NCI-H1436 (cell line): ENCODE results near the gene LRMDA.

ENCODE experiments used
- DNase-seq: peaks from one replicate; lab custom pipeline; 2025; lab: John Stamatoyannopoulos, UW

The LRMDA gene

DNA sequence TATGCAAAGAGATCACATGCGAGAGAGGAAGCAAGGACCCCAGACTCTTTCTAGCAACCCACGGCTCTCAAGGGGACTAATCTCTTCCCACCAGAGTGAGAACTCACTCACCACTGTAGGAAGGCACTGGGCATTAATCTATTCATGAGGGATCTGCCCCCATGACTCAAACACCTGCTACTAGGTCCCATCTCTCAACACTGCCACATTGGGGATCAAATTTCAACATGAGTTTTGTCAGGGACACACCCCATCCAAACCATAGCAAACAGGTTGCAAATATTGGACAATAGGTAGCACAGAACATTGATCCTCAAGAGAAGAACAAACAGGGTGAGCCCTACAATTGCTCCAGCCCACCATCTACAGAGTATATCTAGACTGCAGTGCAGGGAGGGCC, 740.6 kb downstream of the LRMDA start:
- no peak for DNase-seq

GRCh38 chr10:76175533-76176165, 744.2 kb downstream of the LRMDA start:
- DNase-seq, result no peak

DNA sequence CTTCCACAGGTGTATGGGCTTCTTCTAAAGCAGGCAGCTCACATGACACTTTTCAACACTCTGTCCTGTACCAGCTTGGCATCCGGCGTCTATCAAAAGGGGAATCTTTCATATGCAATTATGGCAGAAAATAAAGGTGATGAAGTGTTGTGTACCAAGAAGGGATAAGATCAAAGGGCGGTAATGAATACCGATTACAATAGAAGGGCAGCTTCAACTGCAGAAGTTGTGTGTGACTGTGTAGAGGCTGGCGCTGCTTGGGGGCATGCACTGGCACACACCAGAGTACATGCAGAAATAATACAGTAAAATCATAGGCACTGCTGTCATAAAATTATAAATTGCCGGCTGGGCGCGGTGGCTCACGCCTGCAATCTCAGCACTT, 744.7 kb downstream of the LRMDA start:
- DNase-seq, result no peak

DNA sequence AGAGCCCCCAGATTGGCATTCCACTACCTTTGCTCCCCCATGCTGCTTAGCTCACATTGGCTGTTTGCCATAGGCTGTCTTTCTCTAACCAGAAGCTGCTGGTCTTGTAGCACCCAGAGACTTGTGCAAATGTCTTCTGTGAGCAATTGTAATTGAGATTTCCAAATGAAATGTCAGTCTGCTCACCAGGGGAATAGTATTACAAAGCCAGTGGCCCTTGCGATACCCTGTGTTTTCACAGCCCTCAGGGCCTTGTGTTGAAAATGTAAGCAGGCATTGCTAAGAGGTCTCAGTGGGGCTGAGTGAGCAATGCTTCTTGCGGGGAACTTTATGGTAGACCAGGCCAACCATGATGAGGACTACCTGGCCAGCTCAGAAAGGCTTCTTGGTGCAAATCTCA, 746.5 kb downstream of the LRMDA start:
- no peak for DNase-seq

- no peak for DNase-seq
Observed at GRCh38 chr10:76178532-76179292, 747.3 kb downstream of the LRMDA start.

GRCh38 chr10:76179806-76180205, 748.4 kb downstream of the LRMDA start:
- DNase-seq, result no peak

- no peak for DNase-seq
Observed at GRCh38 chr10:76184647-76185046, 753.2 kb downstream of the LRMDA start.

DNA sequence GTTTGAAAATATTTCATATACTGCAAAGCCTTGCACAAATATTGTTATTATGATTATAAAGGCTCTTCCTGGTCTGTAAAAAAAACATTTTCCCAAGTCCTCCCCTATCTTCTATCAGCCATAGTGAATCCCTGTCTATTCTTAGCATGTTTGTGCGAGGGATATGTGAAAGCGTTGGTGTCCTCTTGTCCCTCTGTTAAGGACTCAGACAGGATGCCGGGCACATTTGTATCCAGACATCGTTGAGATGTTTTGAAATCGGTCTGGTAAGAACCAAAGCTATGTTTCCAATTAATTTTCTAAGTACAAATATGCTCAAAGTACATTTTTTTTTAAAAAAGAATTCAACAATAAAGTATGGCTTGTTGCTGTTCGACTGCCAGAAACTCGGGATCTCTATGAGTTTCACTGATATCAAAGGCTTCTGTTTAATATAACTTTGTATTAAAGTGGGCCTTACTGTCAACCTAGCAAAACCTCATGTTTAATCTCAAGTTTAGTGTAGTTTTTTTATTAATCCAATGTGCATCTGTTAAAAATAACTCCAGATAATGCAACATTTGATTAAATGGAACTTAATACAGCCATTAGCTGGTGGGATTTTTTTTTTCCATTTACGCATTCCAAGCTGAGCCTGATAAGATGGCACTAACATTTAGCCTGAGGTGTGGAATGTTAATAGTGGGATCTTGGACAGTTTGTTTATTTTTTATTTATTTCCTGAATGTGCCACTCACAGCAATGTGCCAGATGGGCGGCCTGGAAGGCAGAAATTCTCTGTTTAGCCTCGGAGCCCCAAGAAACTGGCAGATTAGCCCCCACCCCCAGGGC, 754.3 kb downstream of the LRMDA start:
- no peak for DNase-seq

- DNase-seq, result no peak
Observed at GRCh38 chr10:76188216-76188615, 756.8 kb downstream of the LRMDA start.

DNA sequence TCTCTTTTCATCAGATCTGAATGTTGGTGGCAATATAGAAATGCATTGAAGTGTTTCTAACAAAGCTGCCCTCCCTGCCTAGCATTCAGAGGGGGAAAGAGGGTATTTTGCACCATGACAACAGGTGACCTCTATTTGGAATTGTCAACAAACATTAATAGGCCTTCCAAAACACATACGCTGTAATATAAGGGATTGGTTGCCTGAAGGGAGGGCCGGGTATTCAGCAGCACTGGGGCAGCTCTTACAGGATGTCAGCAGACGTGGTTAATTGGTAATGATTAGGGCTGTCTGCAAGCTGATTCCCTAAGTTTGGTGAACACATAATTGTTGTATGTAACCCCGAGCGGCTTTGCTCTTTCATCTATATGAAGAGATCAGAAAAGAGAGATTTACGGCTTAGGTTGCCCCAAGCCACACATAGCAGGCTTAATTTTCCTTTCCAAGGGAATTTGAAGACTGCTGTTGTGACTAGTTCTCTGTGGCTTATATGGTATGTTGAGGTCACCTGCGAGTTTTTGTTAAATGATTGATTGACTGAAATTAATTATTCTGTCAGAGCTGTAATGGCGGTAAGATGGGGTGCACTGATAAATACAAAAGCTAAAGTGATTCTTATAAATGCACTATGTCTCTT, 759.3 kb downstream of the LRMDA start:
- peak; percentile 39 for DNase-seq

DNA sequence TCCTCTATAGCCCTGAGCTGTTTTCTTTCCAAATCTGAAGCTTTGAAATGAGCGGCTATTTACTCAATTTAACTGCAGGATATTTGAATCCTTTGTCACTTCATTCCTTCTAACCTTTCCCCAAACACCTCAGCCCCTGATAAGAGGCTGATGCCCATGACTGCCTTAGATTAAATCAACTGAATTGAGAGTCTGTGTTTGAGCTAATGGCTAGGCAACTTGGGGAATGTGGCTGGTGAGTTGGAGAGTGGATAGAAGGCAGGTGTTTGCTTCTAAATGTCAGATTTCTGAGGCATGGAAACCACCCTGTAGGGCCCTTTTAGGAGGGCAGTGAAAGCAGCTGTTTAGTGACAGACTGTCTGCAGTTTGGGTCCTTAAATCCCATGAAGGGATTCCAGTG, 759.9 kb downstream of the LRMDA start:
- no peak for DNase-seq

DNA sequence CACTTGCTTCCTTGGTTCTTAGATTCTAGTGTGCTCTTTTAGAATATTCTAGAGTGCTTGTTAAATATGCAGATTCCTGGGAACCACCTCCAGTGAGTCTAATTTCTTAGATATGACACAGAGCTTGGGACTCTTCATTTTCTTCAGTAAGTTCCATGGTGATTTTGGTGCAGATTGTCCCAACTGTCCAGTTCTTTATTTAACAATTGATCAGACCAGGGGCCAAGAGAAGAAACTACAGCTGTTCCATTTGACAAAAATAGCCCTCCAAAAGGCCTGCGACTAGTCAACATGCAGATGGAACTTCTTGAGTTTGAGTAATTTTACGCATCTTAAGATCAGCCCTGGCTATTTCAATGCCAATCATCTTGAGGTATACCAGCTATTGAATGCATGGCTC, 760.7 kb downstream of the LRMDA start:
- DNase-seq, result no peak

GRCh38 chr10:76192694-76193320, 761.4 kb downstream of the LRMDA start:
- no peak for DNase-seq

- DNase-seq, result no peak
Observed at GRCh38 chr10:76195654-76196390, 764.4 kb downstream of the LRMDA start.

DNA sequence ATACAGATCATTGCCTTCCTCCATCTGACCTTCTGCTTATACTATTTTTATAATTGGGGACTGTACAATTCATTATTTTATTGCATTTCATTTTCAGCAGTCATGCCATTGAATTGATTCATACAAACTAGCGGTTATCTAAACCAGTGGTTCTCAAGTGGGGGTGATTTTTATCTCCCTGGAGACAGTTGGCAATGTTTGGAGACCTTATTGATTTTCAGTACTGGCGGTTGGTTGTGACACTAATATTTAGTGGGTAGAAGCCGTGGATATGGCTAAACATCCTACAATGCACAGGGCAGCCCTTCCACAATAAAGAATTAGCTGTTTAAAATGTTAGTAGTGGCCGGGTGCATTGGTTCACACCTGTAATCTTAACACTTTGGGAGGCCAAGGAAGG, 765.9 kb downstream of the LRMDA start:
- DNase-seq, result no peak

GRCh38 chr10:76198287-76199035, 767.0 kb downstream of the LRMDA start:
- DNase-seq, result no peak

DNA sequence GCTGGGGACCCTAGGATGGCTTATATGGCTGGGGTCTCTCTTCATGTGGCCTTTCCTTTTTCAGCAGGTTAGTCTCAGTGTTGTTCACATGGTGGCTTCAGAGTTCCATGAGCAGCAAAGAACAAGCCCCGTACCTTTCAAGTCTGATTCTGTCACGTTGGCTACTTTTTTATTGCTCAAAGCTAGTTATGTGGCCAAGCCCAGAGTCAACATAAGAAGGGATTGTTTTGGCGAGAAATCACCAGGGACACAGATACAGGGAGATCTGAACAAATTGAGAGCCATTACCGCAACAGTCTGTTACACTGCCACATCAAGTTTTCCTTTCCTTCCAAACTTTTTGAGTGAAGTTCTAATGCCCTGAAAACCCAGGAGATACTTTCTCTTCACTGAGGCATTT, 770.5 kb downstream of the LRMDA start:
- no peak for DNase-seq

- DNase-seq, result no peak
Observed at GRCh38 chr10:76202777-76203176, 771.4 kb downstream of the LRMDA start.

DNA sequence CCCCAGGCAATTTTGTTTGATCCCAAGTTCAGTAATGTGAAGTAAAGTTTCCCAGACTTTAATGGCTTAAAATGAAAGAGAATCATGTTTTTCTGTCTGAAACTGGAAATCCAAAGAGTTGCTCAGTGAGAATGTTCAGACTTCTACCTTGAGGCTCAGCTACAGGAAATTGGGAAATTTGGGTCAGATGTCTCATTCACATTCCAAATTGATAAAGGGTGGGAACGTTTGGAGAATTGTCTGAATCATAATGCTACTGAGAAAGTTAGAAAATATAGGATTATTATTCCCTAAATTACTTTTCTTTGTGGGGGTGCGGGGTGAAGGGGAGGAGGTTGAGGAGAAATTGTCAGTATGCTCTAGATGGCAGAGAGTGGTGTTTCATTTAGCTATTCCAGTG, 773.9 kb downstream of the LRMDA start:
- DNase-seq, result no peak

DNA sequence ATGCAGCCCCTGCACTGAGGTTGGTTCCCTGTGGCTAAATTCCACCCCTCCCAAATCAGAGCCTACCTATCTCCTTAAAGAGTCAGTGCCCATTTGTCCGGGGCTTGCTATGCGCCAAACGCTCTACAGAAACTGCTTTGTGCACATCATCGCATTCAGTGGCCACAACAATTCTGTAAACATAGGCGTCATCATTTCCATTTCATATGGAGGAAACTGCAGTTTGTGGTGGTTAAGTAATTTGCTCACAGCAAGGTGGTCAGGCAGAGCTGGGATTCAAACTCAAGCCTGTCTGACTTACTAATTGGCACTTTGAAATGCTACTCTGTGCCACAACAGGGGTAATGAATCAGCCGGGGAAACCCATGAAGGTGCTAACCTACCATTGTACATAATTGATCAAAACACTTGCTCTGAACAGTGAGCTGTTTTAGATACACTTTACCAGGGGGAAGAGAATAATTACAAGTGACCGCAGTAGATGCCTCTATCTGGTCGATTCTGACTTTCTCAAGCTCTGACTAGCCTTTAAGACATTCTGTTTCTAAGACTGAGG, 775.5 kb downstream of the LRMDA start:
- DNase-seq, result no peak
